ENCODE data around the gene SSBP3.

DNA sequence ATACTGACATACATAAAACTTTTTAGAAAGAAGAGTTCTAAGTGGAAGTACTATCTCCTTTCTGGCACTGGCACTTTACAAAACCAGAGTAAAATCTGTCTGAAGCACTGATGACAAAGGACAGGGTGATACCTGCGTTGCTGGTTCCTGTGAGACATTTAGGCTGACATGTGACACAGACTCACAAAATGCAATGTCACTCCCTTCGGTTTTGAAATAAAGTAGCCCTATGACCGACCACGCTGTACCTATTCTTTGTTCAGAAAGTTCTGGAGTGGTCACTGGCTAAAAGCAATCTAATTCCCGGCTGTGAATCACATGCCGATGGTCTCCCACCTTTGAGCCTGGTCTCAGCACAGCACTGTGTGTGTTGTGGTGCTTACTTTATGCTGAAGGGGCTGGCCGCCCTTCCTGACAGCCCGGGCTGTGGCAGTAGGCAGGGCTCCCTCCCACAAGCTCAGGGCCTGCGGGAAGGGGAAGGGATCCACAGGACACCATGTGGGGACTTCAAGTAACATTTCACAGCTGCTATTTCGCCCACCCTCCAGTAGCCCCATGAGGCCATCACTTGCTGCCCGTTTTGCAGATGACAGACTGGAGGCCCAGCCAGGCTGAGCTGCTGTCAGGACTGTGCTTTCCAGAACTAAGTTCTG is 158.2 kb downstream of the SSBP3 start:
- TF ChIP-seq, protein P1, sequence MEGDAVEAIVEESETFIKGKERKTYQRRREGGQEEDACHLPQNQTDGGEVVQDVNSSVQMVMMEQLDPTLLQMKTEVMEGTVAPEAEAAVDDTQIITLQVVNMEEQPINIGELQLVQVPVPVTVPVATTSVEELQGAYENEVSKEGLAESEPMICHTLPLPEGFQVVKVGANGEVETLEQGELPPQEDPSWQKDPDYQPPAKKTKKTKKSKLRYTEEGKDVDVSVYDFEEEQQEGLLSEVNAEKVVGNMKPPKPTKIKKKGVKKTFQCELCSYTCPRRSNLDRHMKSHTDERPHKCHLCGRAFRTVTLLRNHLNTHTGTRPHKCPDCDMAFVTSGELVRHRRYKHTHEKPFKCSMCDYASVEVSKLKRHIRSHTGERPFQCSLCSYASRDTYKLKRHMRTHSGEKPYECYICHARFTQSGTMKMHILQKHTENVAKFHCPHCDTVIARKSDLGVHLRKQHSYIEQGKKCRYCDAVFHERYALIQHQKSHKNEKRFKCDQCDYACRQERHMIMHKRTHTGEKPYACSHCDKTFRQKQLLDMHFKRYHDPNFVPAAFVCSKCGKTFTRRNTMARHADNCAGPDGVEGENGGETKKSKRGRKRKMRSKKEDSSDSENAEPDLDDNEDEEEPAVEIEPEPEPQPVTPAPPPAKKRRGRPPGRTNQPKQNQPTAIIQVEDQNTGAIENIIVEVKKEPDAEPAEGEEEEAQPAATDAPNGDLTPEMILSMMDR (IDR thresholded peaks at IDR 0.05), result no peak
- no peak for TF ChIP-seq POLR2A (IDR thresholded peaks at IDR 0.05)

All from suprapubic skin (tissue), 3 donors.